ENCODE results near the gene TLDC2.

Gene TLDC2

GRCh38 chr20:36917240-36917639 lies 41.3 kb downstream of the TLDC2 start:
- no peak for TF ChIP-seq SIN3A (IDR thresholded peaks at IDR 0.05; ENCODE audit: borderline replicate concordance, insufficient read depth, low read length)
- TF ChIP-seq FOXP2 (optimal IDR thresholded peaks at IDR 0.05; ENCODE audit: borderline replicate concordance, extremely low read depth, extremely low read length, insufficient read depth) = no peak
- no peak for TF ChIP-seq POLR2AphosphoS5 (IDR thresholded peaks at IDR 0.05; ENCODE audit: low read depth, low read length)
- no peak for TF ChIP-seq TAF1 (IDR thresholded peaks at IDR 0.05; ENCODE audit: borderline replicate concordance, insufficient read depth, low read length)
- no peak for TF ChIP-seq REST (IDR thresholded peaks at IDR 0.05; ENCODE audit: insufficient read depth in 1 of 2, low read depth in 2 of 2, low read length in 2 of 2)

GRCh38 chr20:36917943-36918342 lies 42.0 kb downstream of the TLDC2 start:
- no peak for TF ChIP-seq TAF1 (IDR thresholded peaks at IDR 0.05; ENCODE audit: borderline replicate concordance, insufficient read depth, low read length)

GRCh38 chr20:36919715-36920333 lies 43.9 kb downstream of the TLDC2 start:
- no peak for TF ChIP-seq TAF1 (IDR thresholded peaks at IDR 0.05; ENCODE audit: borderline replicate concordance, insufficient read depth, low read length)
- TF ChIP-seq FOXP2 (optimal IDR thresholded peaks at IDR 0.05; ENCODE audit: borderline replicate concordance, extremely low read depth, extremely low read length, insufficient read depth) = no peak
- no peak for TF ChIP-seq POLR2AphosphoS5 (IDR thresholded peaks at IDR 0.05; ENCODE audit: low read depth, low read length)
- TF ChIP-seq SIN3A (IDR thresholded peaks at IDR 0.05; ENCODE audit: borderline replicate concordance, insufficient read depth, low read length) = no peak
- no peak for TF ChIP-seq REST (IDR thresholded peaks at IDR 0.05; ENCODE audit: insufficient read depth in 1 of 2, low read depth in 2 of 2, low read length in 2 of 2)

- TF ChIP-seq TAF1 (IDR thresholded peaks at IDR 0.05; ENCODE audit: borderline replicate concordance, insufficient read depth, low read length) = no peak
- TF ChIP-seq POLR2AphosphoS5 (IDR thresholded peaks at IDR 0.05; ENCODE audit: low read depth, low read length) = no peak
- no peak for TF ChIP-seq SIN3A (IDR thresholded peaks at IDR 0.05; ENCODE audit: borderline replicate concordance, insufficient read depth, low read length)
- no peak for TF ChIP-seq FOXP2 (optimal IDR thresholded peaks at IDR 0.05; ENCODE audit: borderline replicate concordance, extremely low read depth, extremely low read length, insufficient read depth)
- TF ChIP-seq REST (IDR thresholded peaks at IDR 0.05; ENCODE audit: insufficient read depth in 1 of 2, low read depth in 2 of 2, low read length in 2 of 2) = no peak
These were observed 44.4 kb downstream of the TLDC2 start for GRCh38 chr20:36920334-36920730.

DNA sequence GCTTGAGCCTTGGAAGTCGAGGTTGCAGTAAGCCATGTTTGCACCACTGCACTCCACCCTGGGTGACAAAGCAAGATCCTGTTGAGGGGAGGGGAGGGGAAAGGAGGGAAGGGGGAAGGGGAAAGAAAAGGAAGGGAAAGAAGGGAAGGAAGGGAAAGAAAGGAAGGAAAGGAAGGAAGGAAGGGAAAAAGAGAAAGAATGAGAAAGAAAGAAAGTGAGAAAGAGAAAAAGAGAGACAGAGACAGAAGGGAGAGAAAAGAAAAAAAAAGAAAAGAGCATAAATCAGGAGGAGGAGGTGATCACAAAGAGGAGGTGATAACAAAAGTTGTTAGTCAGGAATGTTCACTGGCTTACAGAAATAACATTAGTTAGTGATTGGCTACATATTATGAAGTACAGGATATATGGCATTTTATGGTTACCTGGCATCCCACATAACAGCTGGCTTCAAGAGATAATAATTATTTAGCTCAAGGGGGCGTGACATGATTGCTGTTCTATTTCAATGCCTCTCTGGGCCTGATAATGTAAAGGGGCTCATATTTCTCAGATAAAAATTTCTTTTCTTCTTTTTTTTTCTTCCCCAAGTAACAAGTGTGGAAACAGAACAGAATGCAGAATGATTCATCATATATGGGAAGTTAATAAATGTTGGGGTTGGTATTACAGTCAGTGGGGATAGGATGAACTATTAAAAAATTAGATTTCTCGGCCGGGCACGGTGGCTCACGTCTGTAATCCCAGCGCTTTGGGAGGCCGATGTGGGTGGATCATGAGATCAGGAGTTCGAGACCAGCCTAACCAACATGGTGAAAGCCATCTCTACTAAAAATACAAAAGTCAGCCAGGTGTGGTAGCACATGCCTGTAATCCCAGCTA lies 48.5 kb downstream of the TLDC2 start:
- TF ChIP-seq REST (IDR thresholded peaks at IDR 0.05; ENCODE audit: insufficient read depth in 1 of 2, low read depth in 2 of 2, low read length in 2 of 2) (no peak), FOXP2 (optimal IDR thresholded peaks at IDR 0.05; ENCODE audit: borderline replicate concordance, extremely low read depth, extremely low read length, insufficient read depth) (no peak), TAF1 (IDR thresholded peaks at IDR 0.05; ENCODE audit: borderline replicate concordance, insufficient read depth, low read length) (no peak), POLR2AphosphoS5 (IDR thresholded peaks at IDR 0.05; ENCODE audit: low read depth, low read length) (no peak), SIN3A (IDR thresholded peaks at IDR 0.05; ENCODE audit: borderline replicate concordance, insufficient read depth, low read length) (no peak)

Data from PFSK-1 (cell line).